AG04450 (cell line): ENCODE data around the gene EIF4G3. TPM values are rescaled to one million over a fixed set of nuclear protein-coding genes. Genes with fewer than 3 reads are reported as not detected.

ENCODE experiments used
- CTCF ChIA-PET: fragments of 300-600, 350-600 bp; formaldehyde crosslinking; extraction: SDS; loops from one replicate; lab custom pipeline; 2022; ENCODE audit warnings: antibody characterized with exemption, inconsistent platforms; lab: Charles Lee
- POLR2A ChIA-PET: fragments of 350-600 bp; formaldehyde crosslinking; extraction: SDS; loops from one replicate; lab custom pipeline; 2021; ENCODE audit warnings: antibody characterized with exemption, inconsistent platforms; lab: Yijun Ruan, JAX
- DNase-seq: peaks from one replicate; pipeline ENCODE4 v3.0.0-alpha.2; 2011; ENCODE audit warnings: low read depth, low spot score
- H3K27ac ChIP-seq: one replicate; pipeline ENCODE4 v1.5.1; 2012; ENCODE audit warnings: low read depth, low read length, control low read depth
- H3K27me3 ChIP-seq: one replicate; pipeline ENCODE4 v1.6.0; 2012; ENCODE audit warnings: low read length; ENCODE audit not compliant: control insufficient read depth, insufficient read depth
- H3K4me3 ChIP-seq: 2 replicates; pipeline ENCODE4 v1.5.1; 2011; ENCODE audit warnings: mild to moderate bottlenecking, low read depth, low read length, control low read depth
- H3K9me3 ChIP-seq: 2 replicates; pipeline ENCODE4 v1.5.1; 2012; ENCODE audit warnings: low read length; ENCODE audit not compliant: control insufficient read depth, insufficient read depth
- CTCF ChIP-seq: IDR thresholded peaks from 2 replicates; pipeline ENCODE4 v1.5.1; 2011; ENCODE audit warnings: low read depth, low read length, control low read depth, inconsistent platforms
- polyA plus RNA-seq: library from polyadenylated mRNA; depleted of rRNA; stranded (reverse); fragments of >200 nt; gene quantifications from 2 replicates; pipeline ENCODE4 v1.2.3, GENCODE V29; 2011; rRNA removed
- small RNA-seq: library from RNA; depleted of rRNA; stranded (forward); fragments of <200 nt; gene quantifications from one replicate; pipeline ENCODE3, GENCODE V24; 2012; ENCODE audit warnings: low read depth; ENCODE audit not compliant: insufficient read length

Gene EIF4G3
- polyA plus RNA-seq, 1 experiment: 74.9 TPM

- ChIA-PET CTCF (interaction anchor here (1.1 kb wide), 1 partner anchor 74 kb away, joined by 4 read pairs; no protein-coding TSS in a partner anchor), POLR2A (interaction anchor here (1.5 kb wide), 1 partner anchor 16 kb away, joined by 4 read pairs; the partner anchor contains the start of gene HP1BP3)
- TF ChIP-seq CTCF: no peak
- DNase-seq: no peak
- Histone ChIP-seq H3K27me3 (no peaks in the 10 kb centered on the region), H3K9me3 (no peaks in the 10 kb centered on the region), H3K4me3 (no peak overlapping the region), H3K27ac (no peak overlapping the region)
Observed at GRCh38 chr1:20770314-20771087, 406.2 kb downstream of the EIF4G3 start.

- ChIA-PET CTCF (interaction anchor here (0.7 kb wide), 1 partner anchor 428 kb away, joined by 3 read pairs; no protein-coding TSS in a partner anchor), POLR2A (no interaction called here)
- Histone ChIP-seq H3K9me3 (no peaks in the 10 kb centered on the region), H3K4me3 (no peak overlapping the region), H3K27me3 (no peaks in the 10 kb centered on the region), H3K27ac (no peak overlapping the region)
- TF ChIP-seq CTCF: no peak
- DNase-seq: no peak
Observed at GRCh38 chr1:20767271-20767670, 409.4 kb downstream of the EIF4G3 start.

DNA sequence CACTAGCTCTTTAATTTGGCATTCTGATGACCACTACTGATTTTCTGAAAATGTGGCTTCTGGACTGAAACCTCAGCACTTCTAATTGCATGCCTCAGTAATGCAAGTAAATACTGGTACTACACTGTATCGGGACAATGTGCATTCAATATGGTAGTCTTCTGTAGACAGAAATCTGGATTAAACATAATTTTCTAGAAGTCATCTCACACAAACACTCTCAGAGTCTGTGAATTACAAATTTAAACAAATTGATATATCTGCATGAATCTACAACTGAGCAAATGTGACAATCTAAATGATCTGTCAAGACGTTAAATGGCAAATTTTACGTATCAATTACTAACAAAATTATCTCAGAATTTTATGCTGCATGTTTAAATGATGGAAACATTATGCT is 413.3 kb downstream of the EIF4G3 start:
- Histone ChIP-seq H3K4me3 (no peak overlapping the region), H3K9me3 (no peaks in the 10 kb centered on the region), H3K27ac (no peak overlapping the region), H3K27me3 (no peaks in the 10 kb centered on the region)
- CTCF ChIA-PET: no interaction called here
- no peak for TF ChIP-seq CTCF
- POLR2A ChIA-PET: no interaction called here
- DNase-seq: no peak

- H3K27ac ChIP-seq: no peak overlapping the region
- no peak for DNase-seq
- ChIA-PET POLR2A (no interaction called here), CTCF (interaction anchor here (0.5 kb wide), 1 partner anchor 434 kb away, joined by 3 read pairs; no protein-coding TSS in a partner anchor)
- no peaks in the 10 kb centered on the region for H3K9me3 ChIP-seq
- H3K27me3 ChIP-seq: no peaks in the 10 kb centered on the region
- H3K4me3 ChIP-seq: no peak overlapping the region
- no peak for TF ChIP-seq CTCF
Observed at GRCh38 chr1:20760322-20760721, 416.4 kb downstream of the EIF4G3 start.

Small RNAs within 50 kb of the gene (small RNA-seq; reads per million reads assigned to genes)
- gene AL627311.1 (not detected), gene MIR1256 (4.0 reads per million, percentile 38 among the genes with 10 or more reads in this experiment), gene RNU7-200P (not detected)

Other genes starting within 250 kb of the EIF4G3 start
- gene ECE1, start 113.6 kb upstream of the EIF4G3 start, polyA plus RNA-seq: 145 and 161 TPM in 2 replicates